Retinal pigment epithelial cell (primary cell): ENCODE measurements around the gene PKN3.
"Not testable (repeated sequence)": the region's sequence is repeated elsewhere in the genome, so short reads cannot be mapped to it uniquely, and the experiment has no call there.

Experiments used
- DNase-seq: peaks from one replicate; pipeline ENCODE4 v3.0.0-alpha.2; 2010; ENCODE audit warnings: low read depth
- H3K4me3 ChIP-seq: 2 replicates; pipeline ENCODE4 v1.5.1; 2011; ENCODE audit warnings: mild to moderate bottlenecking, low read length, control low read depth, moderate library complexity
- CTCF ChIP-seq: conservative IDR thresholded peaks from 2 replicates; pipeline ENCODE4 v1.5.1; 2011; ENCODE audit warnings: low read depth, low read length, control low read depth, inconsistent platforms

The PKN3 gene

DNA sequence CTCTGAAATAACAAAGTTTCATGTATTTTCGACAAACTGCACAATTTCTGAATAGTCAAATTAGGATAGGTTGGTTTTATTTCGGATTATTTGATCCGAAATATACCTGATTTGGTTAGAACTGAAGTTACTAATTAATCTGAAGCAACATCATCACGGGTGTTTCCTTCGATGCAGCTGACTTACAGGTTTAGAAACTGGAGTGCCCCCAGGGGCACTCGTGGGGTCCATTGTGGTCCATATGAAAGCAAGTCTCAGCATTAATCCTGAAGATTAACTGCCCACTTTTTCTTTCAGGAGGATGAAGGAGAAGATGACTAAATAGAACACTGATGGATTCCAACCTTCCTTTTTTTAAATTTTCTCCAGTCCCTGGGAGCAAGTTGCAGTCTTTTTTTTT lies 8.0 kb upstream of the PKN3 start:
- no peak for DNase-seq
- no peak overlapping the region for H3K4me3 ChIP-seq
- TF ChIP-seq CTCF: no peak

GRCh38 chr9:128696923-128697707 lies 5.2 kb upstream of the PKN3 start:
- no peak for TF ChIP-seq CTCF
- no peak for DNase-seq
- no peak overlapping the region for H3K4me3 ChIP-seq

- H3K4me3 ChIP-seq, DNase-seq: not testable (repeated sequence)
These were observed 3.1 kb upstream of the PKN3 start for GRCh38 chr9:128699096-128699795.

DNA sequence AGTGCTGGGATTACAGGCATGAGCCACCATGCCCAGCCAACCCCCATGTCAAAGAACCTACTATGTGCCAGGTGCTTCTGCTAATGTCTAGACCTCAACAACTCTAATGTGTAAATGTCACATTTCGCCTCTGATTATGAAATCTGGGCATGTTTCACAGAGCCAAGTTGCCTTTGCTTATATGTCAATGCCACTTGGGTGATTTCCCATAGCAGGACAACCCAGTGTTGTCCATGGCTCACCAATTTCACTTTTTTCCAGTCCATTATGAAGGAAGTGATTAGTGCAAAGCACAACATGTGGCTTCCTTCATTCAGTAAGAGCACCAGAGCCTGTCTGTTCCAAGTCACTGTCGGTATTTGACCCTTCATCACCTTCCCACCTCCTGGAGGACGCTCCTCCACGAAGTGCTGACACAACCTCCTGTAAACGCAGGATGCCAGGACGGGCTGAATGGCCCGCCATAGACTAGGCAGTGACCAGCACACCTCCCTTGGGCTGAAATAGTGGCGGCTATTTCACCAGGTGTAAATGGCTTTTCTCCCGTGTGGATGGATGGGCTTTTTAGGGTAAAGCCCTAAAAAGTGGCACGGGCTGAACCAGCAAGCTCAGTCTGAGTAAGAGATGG lies 962 bp upstream of the PKN3 start:
- DNase-seq: no peak
- no peak for TF ChIP-seq CTCF
- no peak overlapping the region for H3K4me3 ChIP-seq

DNA sequence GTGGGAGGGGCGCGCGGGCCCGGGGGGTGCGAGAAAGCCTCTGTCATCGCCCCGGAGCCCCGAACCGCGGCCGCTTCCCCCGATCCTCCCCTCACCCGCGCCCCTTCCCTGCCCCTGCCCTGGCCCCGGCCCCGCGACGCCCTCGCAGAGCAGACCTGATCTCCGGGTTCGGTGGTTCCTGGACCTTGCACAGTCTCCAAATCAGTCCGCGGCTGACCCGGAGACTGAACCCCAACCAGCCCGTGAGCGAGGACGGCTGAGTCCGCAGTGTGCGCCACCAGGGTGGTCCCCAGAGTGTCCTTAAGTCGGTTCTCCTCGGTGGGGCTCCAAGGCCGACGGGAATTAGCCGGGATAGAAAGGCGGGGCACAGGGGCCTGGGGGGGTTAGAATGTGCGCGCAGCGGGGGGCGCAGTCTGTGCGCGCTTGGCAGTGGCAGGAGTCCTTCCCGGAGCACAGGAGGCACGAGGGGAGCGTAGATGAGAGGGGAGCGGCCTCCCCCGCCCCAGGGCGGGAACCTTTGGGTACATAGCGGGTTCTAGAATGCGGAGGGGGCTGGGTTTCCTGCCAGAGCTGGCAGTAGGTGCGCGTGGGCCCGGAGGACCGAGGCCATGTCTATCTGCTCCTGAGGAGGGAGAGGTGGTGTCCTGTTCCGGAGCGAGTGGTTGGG lies 779 bp downstream of the PKN3 start:
- DNase-seq: no peak
- no peak for TF ChIP-seq CTCF
- peak overlapping the region; percentile 71 for H3K4me3 ChIP-seq

DNA sequence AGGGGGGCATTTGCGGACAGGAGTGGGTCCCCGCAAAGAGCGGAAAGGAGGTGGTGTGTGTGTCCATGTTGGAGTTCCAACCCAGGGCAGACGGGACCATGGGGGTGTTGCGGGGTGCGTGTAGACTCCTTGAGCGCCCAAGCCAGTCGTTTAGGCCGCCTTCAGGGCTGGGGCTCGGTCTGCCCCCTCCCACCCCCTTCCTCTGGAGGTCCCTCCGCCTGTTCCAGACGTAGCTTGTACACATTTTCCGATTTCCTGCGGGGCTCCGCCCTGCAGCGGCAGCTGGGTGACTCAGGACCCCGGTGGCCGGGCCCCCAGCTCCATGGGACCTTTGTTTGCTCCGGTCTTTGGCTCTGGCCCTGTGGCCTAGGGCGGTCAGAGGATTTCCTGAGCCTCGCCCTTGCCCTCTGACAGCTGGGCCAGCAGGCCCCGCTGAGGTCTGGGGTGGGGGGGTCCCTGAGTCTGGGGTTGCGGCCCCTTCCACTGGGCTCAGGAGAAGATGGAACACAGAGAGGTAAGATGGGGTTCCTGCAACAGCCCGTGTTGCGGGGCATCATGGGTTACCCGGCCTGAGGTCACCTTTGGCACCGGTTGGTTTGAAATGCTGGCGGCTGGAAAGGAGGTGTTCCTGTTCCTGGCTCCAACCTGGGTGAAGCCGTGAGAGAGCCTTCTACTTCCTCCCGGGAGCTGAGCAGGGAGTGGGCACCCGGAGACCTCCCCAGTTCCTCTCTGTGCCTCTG lies 1.5 kb downstream of the PKN3 start:
- H3K4me3 ChIP-seq: peak overlapping the region; percentile 71
- TF ChIP-seq CTCF: no peak
- DNase-seq: no peak

GRCh38 chr9:128704356-128704670 lies 2.0 kb downstream of the PKN3 start:
- H3K4me3 ChIP-seq: no peak overlapping the region
- TF ChIP-seq CTCF: no peak
- DNase-seq: no peak
